Astrocyte (in vitro differentiated cells and primary cell): ENCODE measurements around the gene CELF2.

ENCODE experiments used
- EZH2 ChIP-seq: IDR thresholded peaks from 2 replicates; pipeline ENCODE4 v1.6.1; 2012; ENCODE audit warnings: mild to moderate bottlenecking, low read length, inconsistent platforms; ENCODE audit not compliant: insufficient read depth
- TF ChIP-seq, protein P1 (sequence below): IDR thresholded peaks from 2 replicates; pipeline ENCODE4 v1.5.1; 2011; ENCODE audit warnings: low read depth, mild to moderate bottlenecking, inconsistent platforms, low read length, moderate library complexity; ENCODE audit not compliant: insufficient read depth

DNA sequence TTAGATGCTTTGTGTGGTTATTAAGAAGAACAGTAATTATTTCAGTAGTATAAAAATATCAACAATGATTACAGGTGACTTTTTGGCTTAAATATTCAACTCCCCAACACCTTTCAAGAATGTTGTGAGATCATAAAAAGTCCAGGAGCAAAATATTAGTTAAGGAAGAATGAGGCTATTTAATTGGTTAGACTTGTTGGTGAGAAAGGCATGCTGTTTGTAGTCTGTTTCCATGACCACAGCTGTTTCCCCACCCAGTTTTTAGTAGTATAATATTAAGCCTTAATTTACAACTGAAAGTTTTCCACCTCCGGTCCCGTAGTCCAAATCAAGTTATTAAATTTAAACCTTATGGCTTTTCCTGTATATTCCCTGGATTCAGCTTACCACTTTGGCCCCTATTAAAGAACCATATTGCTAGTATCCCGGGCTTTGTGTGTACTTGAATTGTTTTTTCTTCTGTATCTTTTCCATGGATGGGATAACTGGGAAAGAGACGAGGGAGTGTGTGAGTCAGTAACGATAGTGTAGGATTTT lies 133.3 kb downstream of the CELF2 start:
- TF ChIP-seq, protein P1, sequence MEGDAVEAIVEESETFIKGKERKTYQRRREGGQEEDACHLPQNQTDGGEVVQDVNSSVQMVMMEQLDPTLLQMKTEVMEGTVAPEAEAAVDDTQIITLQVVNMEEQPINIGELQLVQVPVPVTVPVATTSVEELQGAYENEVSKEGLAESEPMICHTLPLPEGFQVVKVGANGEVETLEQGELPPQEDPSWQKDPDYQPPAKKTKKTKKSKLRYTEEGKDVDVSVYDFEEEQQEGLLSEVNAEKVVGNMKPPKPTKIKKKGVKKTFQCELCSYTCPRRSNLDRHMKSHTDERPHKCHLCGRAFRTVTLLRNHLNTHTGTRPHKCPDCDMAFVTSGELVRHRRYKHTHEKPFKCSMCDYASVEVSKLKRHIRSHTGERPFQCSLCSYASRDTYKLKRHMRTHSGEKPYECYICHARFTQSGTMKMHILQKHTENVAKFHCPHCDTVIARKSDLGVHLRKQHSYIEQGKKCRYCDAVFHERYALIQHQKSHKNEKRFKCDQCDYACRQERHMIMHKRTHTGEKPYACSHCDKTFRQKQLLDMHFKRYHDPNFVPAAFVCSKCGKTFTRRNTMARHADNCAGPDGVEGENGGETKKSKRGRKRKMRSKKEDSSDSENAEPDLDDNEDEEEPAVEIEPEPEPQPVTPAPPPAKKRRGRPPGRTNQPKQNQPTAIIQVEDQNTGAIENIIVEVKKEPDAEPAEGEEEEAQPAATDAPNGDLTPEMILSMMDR, result no peak
- TF ChIP-seq EZH2, result no peak
